ENCODE results near the gene SNX30.

- TF ChIP-seq RCOR1 (IDR thresholded peaks at IDR 0.05; ENCODE audit: low read length) (no peak), CTCF (IDR thresholded peaks at IDR 0.05) (no peak), TEAD4 (IDR thresholded peaks at IDR 0.05; ENCODE audit: borderline replicate concordance, insufficient read depth) (no peak), MAX (IDR thresholded peaks at IDR 0.05; ENCODE audit: low read depth) (no peak)
Observed at GRCh38 chr9:112848316-112849151, 98.0 kb downstream of the SNX30 start.

Data from SK-N-SH (cell line).